Stimulated activated naive CD8-positive, alpha-beta T cell treated with anti-CD3 and anti-CD28 coated beads, Interleukin-15, Interleukin-2, amounts not matched to agents 100 U/mL and 50 U/mL, for 24 hours (primary cell): ENCODE results near the gene HTR3A.
"Not testable (repeated sequence)": the region's sequence is repeated elsewhere in the genome, so short reads cannot be mapped to it uniquely, and the experiment has no call there.

Source experiments
- ATAC-seq: fragments of 150-1000 bp; cut with Tn5 transposase; one replicate; pipeline ENCODE4 v1.10.0; 2021
- DNase-seq: peaks from one replicate; pipeline ENCODE4 v3.0.0; 2021

Gene HTR3A

DNA sequence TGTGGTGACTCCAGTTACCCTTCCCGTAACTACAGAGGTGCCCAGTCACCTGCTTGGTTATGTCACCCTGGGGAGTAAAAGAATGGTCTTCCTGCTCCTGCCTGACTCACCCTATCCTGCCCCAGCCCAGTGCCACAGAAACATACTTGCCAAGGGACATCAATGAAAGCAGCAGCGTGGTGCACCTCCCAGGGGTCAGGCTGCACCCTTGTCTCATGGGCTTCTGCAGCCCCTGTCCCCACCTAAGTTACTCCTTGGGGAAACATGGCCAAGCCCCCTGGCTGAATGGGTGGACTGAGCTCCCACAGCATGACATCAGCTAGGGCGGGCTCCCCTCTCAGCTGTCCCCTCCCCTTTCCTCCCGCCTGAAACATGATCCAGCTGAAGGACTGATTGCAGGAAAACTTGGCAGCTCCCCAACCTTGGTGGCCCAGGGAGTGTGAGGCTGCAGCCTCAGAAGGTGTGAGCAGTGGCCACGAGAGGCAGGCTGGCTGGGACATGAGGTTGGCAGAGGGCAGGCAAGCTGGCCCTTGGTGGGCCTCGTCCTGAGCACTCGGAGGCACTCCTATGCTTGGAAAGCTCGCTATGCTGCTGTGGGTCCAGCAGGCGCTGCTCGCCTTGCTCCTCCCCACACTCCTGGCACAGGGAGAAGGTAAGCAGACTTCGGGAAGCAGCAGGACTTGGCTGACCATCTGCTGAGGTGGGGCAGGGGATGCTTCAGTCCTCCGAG lies at the start of gene HTR3A:
TSS of gene HTR3A (plus strand) at position 368 of the 730 bp plus-strand sequence. CDS start at position 586, 218 bp downstream.
- ATAC-seq (no peak), DNase-seq (no peak)

DNA sequence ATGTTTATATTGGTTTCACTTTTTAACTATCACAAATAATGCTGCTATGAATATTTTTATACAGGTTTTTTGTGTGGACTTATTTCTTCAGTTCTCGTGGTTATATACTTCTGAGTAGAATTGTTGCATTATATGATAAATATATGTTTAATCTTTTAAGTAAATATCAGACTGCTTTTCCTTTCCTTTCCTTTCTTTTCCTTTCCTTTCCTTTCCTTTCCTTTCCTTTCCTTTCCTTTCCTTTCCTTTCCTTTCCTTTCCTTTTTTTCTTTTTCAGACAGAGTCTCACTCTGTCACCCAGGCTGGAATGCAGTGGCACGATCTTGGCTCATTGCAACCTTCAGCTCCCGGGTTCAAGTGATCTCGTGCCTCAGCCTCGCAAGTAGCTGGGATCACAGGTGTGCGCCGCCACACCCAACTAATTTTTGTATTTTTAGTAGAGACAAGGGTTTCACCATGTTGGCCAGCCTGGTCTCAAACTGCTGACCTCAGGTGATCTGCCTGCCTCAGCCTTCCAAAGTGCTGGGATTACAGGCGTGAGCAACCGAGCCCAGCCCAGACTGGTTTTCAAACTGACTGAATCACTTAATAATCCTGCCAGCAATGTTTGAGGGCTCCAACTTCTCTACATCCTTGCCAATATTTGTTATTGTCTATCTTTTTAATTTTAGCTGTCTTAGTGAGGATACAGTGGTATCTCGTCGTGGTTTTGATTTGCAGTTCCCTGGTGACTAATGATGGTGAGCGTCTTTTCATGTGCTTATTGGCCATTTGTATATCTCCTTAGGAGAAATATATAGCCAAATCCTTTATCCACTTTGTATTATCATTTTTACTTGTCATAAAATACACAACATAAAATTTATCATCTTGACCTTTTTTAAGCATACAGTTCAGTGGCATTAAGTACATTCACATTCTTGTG lies 48.4 kb upstream of the HTR3A start:
- ATAC-seq, result no peak
- DNase-seq, result no peak

DNA sequence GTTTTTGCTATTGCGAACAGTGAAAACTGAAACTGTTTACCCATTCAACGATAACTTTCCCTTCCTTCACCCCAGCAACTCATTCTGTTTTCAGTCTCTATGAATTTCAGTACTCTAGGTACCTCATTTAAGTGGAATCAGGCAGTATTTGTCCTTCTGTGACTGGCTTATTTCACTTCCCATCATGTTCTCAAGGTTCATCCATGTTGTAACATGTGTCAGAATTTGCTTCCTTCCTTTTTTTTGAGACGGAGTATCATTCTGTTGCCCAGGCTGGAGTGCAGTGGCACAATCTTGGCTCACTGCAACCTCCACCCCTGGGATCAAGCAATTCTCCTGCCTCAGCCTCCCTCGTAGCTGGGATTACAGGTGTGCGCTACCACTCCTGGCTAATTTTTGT lies 46.6 kb upstream of the HTR3A start:
- DNase-seq, result no peak
- no peak for ATAC-seq

DNA sequence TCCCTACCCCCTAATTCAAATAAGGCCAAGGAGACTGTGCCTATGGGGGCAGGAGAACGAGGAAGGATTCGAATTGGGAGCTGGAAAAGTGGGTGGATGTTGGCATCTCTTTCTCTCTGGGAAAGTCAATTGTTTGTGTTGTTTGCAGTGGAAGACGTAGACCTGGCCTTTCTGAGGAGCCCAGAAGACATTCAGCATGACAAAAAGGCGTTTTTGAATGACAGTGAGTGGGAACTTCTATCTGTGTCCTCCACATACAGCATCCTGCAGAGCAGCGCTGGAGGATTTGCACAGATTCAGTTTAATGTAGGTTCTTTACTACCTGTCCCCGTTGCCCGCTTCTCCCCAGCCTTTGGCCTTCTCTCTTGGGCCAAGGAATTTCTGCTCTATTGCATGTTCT lies 42.1 kb upstream of the HTR3A start:
- ATAC-seq, result no peak
- DNase-seq, result no peak

DNA sequence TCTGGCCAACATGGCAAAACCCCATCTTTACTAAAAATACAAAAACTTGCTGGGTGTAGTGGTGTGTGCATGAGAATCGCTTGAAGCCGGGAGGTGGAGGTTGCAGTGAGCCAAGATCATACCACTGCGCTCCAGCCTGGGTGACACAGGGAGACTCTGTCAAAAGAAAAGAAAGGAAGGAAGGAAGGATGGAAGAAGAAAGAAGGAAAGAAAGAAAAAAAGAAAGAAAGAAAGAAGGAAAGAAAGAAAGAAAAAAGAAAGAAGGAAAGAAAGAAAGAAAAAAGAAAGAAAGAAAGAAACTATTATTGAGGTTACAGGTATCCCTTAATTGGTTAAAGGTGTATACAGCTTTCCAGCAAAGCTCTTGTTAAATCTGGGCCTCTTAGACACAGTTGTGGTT lies 40.7 kb upstream of the HTR3A start:
- not testable (repeated sequence) for DNase-seq, ATAC-seq

DNA sequence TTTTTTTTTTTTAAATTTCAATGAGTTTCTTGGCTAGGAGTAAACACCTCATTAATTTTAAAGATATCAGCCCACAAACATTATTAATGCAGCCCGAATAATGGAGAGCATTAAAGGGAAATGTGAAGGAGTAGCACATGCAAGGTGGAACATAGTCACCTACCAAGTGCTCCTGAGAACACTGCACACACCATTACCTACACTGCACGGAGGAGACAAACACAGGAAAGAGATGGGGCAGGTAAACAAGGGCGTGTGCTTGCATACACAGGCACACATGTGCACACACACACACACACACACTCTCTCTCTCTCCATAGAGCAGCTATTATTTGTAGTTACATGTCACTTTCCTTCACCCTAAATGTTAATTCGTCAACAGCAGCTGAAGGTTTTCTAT lies 40.1 kb upstream of the HTR3A start:
- no peak for ATAC-seq

DNA sequence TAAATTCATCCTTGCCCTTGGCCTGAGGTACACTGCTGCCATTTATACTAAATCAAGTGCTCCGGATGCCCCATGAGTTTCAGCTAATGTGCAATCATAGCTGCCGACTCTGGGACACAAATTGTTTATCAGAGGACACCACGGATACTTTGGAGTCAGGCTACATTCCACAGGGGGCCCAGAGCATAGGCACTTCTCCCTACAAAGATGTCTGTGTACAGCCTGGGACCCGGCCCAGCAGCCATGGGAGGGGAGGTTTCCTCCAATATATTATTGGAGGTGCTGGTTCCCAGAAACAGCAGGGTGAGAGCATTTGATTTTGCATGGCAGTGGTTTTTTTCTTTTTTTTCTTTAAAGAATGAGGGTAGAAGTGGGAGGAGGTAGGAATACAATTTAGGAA lies 39.0 kb upstream of the HTR3A start:
- no peak for DNase-seq
- ATAC-seq, result no peak

More for the DNA sequence above, 40.1 kb upstream of the HTR3A start:
- DNase-seq, result no peak

DNA sequence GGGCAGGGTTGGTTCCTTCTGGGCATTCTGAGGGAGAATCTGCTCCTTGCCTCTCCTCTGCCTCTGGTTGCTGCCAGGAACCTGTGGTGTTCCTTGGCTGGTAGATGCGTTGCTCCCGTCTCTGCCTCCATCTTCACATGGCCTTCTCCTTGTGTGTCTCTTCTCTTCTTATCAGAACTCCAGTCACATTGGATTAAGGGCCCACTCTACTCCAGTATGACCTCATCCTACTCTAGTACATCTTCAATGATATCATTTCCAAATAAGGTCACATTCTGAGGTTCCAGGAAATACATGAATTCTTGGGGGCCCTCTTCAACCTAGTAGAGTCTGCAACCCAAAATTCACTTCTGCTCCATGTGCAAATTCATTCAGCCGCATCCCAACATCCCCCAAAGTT lies 37.0 kb upstream of the HTR3A start:
- DNase-seq (no peak), ATAC-seq (no peak)

DNA sequence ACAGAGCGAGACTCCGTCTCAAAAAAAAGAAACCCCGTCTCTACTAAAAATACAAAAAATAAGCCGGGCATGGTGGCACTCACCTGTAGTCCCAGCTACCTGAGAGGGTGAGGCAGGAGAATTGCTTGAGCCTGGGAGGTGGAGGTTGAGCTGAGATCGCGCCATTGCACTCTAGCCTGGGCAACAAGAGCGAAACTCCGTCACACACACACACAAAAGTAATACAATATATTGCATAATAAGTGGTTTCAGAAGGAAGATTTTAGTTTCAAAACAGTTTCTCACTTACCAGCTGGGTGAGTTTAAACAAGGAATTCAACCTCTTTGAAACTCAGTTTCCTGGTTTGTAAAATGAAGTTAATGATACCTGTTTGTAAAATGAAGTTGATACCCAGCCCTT lies 32.7 kb upstream of the HTR3A start:
- ATAC-seq (no peak), DNase-seq (no peak)

DNA sequence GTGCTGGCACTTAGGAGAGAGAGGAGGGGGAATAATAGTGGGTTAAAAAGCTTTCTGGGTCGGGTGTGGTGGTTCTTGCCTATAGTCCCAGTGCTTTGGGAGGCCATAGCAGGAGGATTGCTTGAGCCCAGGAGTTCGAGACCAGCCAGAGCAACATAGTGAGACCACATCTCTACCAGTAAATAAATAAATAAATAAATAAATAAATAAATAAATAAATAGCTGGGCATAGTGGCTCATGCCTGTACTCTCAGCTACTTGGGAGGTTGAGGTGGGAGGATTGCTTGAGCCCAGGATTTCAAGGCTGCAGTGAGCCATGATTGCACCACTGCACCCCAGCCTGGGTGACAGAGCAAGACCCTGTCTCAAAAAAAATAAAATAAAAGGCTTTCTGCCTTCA lies 28.7 kb upstream of the HTR3A start:
- not testable (repeated sequence) for DNase-seq, ATAC-seq

DNA sequence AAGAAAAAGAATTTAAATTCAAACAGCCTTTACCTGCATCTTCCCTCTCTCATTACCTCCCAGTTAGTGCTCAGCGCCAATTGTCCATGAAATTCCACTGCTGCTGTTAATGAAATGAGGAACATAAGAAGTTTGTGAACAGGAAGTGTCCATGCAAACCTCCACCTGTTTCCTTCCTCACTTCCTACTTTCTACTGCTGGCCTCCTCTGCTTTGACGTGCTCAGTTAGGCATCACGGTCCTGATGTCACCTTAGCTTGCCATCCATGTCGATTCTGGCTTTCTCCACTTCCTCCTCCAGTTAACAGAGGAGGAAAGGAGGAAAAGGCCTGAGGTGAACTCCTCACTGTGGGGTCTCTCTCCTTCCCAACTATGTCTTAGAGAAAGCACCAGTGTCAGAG lies 26.9 kb upstream of the HTR3A start:
- DNase-seq (no peak), ATAC-seq (no peak)

DNA sequence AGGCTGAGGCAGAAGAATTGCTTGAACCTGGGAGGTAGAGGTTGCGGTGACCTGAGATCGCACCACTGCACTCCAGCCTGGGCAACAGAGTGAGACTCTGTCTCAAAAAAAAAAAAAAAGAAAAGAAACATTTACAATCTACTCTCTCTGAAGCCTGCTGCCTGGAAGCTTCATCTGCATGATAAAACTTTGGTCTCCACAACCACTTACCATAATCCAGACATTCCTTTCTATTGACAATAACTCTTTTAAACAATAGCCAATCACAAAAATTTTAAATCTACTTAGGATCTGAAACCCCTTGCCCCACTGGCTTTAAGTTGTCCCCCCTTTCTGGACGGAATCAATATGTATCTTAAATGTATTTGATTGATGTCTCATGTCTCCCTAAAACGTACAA lies 25.0 kb upstream of the HTR3A start:
- ATAC-seq, result no peak
- DNase-seq, result no peak

DNA sequence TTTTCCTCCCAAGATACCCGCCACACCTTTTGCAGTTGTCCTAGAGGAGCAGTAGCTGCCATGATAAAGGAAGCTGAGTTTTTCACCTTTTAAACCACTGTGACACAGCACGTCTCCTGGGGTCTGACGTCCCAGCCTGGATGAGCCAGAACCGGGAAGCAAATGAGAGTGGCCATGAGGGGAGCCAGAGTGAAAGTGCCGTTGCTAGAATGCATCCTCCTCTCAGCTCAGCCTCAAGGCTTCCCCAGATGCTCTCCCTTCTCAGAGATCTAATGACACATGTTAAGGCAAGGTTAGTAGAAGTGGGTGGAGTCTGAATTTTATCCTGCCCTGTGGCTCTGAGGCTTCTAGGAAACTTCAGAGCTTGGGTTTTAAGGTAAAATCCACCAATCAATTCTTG lies 23.4 kb upstream of the HTR3A start:
- DNase-seq (no peak), ATAC-seq (no peak)

DNA sequence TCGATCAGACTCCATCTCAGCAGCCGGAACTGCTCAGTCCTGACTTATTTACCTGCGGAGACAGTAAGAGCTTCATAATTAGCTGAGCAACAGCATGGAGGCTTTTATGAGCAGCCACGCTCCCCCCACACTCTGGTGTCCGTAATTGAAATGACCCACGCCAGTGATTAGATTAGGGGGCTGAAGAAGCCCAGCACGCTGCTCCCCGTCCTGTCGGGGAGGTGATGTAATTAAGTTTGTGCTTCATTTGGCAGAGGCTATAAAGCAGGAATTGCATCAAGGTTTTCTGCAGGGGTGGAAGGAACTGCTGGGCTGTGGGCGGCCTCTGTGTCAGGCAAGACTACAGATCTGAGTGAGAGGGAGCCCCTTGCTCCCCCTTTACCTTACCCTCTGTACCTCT lies 22.8 kb upstream of the HTR3A start:
- no peak for ATAC-seq
- DNase-seq, result no peak

DNA sequence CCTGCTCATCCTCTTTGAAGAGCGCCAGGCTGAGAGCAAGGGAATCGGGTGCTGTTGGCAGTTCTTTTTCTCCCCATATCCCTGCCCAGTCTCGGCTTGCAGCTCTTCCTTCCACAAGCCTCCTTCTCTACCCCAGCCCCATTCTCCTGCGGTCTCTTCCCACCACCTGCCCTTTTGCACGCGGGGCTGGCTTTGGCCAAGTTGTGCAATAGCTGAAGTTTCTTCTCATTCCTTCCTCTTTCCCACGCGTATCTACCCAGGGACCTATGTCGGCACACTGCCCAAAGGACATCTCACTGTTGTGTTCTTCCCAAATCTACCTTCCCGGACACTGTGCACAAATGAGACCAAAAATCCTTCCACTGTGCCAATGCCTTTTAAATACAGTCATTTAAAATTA lies 22.3 kb upstream of the HTR3A start:
- no peak for DNase-seq
- no peak for ATAC-seq

DNA sequence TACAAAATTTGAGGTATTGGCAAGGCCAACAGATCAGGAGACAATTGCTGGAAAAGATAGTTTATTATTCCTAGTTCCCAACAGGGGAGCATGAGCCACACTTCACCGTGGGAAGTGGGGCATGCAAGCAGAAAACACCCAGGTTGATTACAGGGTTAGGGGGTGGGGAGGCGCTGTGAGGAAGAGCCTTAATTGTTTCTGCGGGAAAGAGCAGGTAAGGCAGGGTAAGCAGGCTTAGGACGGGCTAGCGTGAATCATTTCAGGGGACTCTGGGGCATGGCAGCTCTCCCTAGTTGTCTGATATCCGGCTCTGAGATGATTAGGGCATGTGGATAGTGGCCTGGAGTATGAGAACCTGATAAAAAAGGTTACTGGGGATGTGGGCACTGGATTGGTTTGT lies 20.7 kb upstream of the HTR3A start:
- DNase-seq (no peak), ATAC-seq (no peak)

DNA sequence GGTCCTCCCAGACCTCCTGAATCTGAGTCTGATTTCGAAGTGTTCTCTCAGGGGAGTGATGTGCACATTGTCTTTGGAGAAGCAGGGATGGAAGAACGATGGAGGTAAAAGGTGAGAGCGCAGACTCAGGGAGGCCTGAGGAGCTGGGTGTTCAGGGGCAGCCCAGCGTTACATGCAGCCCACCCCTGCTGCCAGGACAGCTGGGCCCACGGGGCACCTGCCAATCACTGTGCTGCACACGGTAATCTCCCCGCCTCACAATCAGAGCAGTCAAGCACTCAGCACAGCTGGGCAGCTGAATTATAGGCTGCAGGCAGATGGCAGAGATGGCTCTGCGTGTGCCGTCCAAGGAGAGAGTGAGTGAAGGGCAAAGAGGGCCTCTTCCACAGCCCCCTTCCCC lies 17.9 kb upstream of the HTR3A start:
- ATAC-seq, result no peak

DNA sequence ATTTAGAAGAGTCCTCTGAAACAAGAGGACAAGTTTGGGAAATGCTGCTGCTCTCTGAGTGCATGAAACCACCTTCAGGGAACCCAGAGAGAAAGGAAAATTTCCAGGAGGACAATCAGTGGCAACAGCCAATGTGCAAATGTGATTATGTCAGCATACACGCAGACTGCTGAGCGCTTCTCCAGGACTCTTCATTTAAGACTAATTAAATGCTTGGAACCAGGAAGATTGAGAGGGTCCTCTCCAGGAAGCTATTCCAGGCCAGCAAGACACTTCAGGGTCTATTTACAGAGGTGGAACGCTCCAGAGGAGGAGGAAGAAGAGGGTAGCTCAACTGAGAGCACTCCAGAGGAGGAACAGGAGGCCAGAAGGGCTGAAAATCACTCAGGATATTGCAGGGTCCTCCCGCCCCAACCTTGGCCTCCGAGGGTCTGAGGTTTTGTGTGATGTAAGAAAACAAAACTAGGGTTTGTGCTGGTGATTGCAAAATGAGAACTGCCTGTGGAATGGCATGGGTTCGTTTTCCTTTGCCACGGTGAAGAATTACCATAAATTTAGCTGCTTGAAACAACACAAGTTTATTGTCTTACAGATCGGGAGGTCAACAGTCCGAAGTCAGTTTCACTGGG lies 14.1 kb upstream of the HTR3A start:
- DNase-seq (no peak), ATAC-seq (no peak)

More for the DNA sequence above, 17.9 kb upstream of the HTR3A start:
- DNase-seq, result no peak

DNA sequence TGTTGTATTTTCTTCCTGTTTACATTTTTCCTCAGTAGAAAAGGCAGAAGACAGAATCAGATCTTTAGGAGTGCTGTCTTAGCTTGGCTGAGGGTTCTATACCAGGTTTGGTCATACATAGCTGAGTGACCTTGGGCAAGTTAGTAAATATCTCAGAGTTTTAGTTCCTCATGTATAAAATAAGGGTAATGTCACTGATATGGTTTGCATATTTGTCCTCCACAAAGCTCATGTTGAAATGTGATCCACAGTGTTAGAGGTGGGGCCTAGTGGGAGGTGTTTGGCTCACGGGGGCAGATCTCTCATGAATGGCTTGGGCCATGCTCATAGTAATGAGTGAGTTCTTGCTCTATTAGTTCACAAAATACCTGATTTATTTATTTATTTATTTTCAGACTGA lies 7.5 kb upstream of the HTR3A start:
- no peak for DNase-seq
- ATAC-seq, result no peak

DNA sequence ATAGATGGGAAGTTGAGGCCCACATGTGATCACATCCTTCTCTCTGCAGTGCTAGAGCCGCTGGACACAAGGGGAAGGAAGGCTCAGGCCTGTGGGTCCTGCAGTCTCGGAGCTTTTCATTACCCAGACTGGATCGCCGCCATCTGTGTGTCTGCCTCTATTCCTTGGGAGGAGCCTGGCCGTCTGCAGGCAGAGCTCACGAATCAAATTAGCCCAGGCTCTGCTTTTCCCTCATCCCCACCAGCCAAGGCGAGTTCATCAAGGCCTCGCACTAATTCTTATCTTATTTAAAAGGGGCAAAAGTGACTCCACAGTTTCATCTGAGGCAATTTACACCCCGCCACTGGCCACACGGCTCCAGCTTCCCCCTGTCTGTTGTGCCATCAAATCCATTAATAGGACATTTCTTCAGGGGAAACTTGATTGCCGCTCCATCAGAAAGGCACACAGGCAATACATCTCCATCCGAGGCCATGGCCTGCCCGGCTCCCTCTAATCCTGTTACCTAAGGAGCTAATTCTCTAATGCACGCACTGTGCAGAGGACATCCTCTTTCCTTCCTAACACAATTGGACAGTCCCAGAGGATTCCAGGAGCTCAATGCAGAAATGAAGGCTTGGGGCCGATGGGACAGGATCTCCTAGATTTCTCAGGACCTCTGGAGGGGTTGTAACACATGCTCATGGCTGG lies 3.3 kb upstream of the HTR3A start:
- ATAC-seq, result no peak
- no peak for DNase-seq

DNA sequence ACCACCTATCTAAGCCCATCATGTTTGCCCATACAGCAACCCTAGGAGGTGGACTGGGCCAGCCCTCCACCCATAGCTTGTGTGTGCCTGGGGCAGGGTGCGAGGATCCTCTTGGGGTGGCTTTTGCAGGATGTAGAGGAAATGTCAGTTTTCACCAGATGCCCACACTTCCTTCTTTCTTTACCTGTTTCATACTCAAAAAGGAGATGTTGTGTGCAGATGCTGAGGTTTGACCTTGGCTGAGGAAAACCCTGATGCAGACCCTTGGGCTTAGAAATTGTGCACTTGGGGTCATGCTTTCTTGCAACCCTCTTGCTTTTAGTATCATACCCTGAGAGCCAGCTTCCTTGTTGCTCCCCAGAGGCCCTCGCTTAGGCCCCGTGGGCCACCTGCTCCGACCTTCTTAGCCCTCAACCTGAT lies 2.2 kb downstream of the HTR3A start:
- ATAC-seq (peak; percentile 3), DNase-seq (no peak)

DNA sequence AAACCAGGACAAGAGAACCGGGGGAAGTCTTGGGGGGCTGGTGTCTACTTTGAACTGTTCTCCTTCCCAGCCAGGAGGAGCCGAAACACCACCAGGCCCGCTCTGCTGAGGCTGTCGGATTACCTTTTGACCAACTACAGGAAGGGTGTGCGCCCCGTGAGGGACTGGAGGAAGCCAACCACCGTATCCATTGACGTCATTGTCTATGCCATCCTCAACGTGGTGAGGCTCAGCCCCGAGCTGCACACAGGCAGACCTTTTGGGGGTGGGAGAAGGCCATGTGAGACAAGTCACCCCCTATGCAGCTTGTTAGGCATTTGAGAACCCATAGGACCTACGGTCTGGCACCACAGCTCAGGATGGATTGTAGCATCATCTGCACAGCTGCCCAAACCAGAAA lies 2.8 kb downstream of the HTR3A start:
- peak; percentile 36 for ATAC-seq
- DNase-seq, result peak; percentile 9
